ENCODE results near the gene C10orf53. TPM values are rescaled to one million over a fixed set of nuclear protein-coding genes. Genes with fewer than 3 reads are reported as not detected.

The C10orf53 gene
- total RNA-seq, 1 donor, result not detected

DNA sequence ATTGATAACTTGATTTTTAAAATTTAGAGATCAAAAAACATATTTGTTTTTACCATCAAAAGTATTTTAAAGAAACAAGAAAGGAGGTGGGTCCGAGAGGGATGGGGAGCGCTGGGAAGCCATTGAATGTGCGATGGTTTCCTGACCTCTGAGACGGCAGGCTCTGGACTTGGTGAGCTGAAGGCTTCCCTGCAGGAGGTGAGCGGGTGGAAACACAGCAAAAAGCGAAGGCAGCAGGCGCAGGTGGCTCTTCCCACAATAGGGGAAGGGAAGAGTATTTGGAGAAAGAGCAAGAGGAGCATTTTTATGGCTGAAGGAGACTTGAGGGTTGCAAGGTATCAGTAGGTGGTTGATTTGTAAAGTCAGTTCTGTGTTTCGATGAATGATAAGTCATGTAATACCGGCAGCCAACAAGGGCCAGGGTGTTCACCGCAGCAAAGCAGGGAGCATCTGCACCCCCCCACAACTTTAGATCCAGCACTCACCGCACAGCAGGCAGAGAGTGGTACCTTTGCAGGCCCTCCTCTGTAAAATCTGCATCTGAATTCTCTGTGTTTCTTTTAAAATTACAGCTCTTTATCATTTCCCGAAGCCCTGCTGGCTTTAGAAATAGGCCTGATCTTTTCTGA is 10.5 kb downstream of the C10orf53 start:
- Histone ChIP-seq H4K20me1 (ENCODE audit: insufficient read depth, low read length) (no peaks in the 10 kb centered on the region), H3K4me1 (ENCODE audit: insufficient read depth, low read length) (no peaks in the 10 kb centered on the region), H3K36me3 (ENCODE audit: insufficient read depth, low read length) (no peaks in the 10 kb centered on the region), H3K4me3 (ENCODE audit: insufficient read depth, low read length) (no peak overlapping the region), H3K9me3 (ENCODE audit: low read depth, low read length) (no peaks in the 10 kb centered on the region), H3K27me3 (ENCODE audit: insufficient read depth, low read length) (peaks cover 59% of the 10 kb centered on the region), H2AFZ (ENCODE audit: low read length) (no peak overlapping the region), H3K4me2 (ENCODE audit: insufficient read depth, low read length) (no peak overlapping the region), H3K27ac (ENCODE audit: low read depth, low read length) (no peak overlapping the region), H3K79me2 (ENCODE audit: insufficient read depth, low read length) (no peaks in the 10 kb centered on the region)
- no peak for DNase-seq (ENCODE audit: insufficient read length, low spot score, missing footprints)
- TF ChIP-seq CTCF (IDR thresholded peaks at IDR 0.05; ENCODE audit: extremely low read depth, low read depth, low read length), result no peak

DNA sequence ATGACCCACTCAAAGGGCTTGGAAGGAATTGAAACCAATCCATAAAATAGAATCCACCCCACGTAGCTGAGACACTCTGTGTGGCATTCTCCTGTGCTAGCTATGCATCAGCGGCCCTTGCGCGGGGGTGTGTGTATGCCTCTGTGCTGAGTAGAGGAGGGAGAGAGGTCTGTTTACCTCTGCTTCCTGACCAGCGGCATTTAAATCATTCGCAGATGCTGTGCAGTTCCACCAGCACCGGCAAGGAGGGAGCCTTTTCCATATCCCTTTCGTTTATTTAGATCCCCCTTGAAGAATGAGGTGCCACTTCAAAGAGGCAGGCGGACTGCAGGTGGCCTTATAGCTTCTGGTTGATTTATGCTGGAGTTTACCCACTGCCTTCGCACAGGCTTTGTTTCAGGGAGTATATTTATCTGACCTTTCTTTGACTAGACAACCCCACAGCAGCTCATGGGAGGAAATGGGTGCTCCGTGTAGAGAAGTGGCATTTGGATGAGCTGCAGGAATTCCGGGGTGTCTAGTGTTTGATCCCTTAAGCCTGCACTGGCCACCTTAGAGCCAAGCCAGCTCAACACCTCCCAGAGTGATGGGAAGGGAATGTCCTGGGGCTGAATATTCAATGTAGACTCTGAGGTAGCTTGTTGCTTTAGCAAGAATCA is 11.4 kb downstream of the C10orf53 start:
- no peak overlapping the region for H3K27ac ChIP-seq (ENCODE audit: low read depth, low read length)
- TF ChIP-seq CTCF (IDR thresholded peaks at IDR 0.05; ENCODE audit: extremely low read depth, low read depth, low read length), result no peak
- no peak overlapping the region for H3K4me2 ChIP-seq (ENCODE audit: insufficient read depth, low read length)
- H2AFZ ChIP-seq (ENCODE audit: low read length), result no peak overlapping the region
- H3K4me1 ChIP-seq (ENCODE audit: insufficient read depth, low read length), result no peaks in the 10 kb centered on the region
- no peak for DNase-seq (ENCODE audit: insufficient read length, low spot score, missing footprints)
- H3K27me3 ChIP-seq (ENCODE audit: insufficient read depth, low read length), result peaks cover 62% of the 10 kb centered on the region
- H3K79me2 ChIP-seq (ENCODE audit: insufficient read depth, low read length), result no peaks in the 10 kb centered on the region
- no peaks in the 10 kb centered on the region for H3K36me3 ChIP-seq (ENCODE audit: insufficient read depth, low read length)
- no peaks in the 10 kb centered on the region for H3K9me3 ChIP-seq (ENCODE audit: low read depth, low read length)
- H4K20me1 ChIP-seq (ENCODE audit: insufficient read depth, low read length), result no peaks in the 10 kb centered on the region
- H3K4me3 ChIP-seq (ENCODE audit: insufficient read depth, low read length), result no peak overlapping the region

DNA sequence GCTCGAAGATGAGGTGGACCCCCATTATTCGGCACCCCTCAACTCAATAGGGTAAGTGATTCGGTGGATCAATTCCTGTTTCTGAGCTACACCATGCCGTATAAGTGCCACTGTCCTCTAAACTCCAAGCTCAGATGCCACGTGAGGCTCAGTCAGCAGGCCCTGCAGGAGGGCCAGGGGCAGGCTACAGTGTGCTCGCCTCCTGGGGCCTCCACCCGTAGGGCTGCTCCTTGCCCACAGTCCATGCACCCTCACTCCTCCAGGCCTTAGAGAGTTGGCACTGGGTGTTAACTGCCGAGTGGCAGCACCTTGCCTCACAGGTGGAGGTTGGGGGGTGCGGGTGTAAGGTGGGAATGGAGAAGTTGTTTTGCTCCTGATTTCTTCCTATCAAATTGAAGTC is 12.1 kb downstream of the C10orf53 start:
- no peak for TF ChIP-seq CTCF (IDR thresholded peaks at IDR 0.05; ENCODE audit: extremely low read depth, low read depth, low read length)

GRCh38 chr10:49694466-49694865 is 15.0 kb downstream of the C10orf53 start:
- H2AFZ ChIP-seq (ENCODE audit: low read length), result no peak overlapping the region
- no peaks in the 10 kb centered on the region for H3K9me3 ChIP-seq (ENCODE audit: low read depth, low read length)
- no peaks in the 10 kb centered on the region for H3K79me2 ChIP-seq (ENCODE audit: insufficient read depth, low read length)
- no peaks in the 10 kb centered on the region for H4K20me1 ChIP-seq (ENCODE audit: insufficient read depth, low read length)
- no peaks in the 10 kb centered on the region for H3K4me1 ChIP-seq (ENCODE audit: insufficient read depth, low read length)
- DNase-seq (ENCODE audit: insufficient read length, low spot score, missing footprints), result no peak
- TF ChIP-seq CTCF (IDR thresholded peaks at IDR 0.05; ENCODE audit: extremely low read depth, low read depth, low read length), result no peak
- H3K4me2 ChIP-seq (ENCODE audit: insufficient read depth, low read length), result no peak overlapping the region
- H3K4me3 ChIP-seq (ENCODE audit: insufficient read depth, low read length), result no peak overlapping the region
- no peak overlapping the region for H3K27ac ChIP-seq (ENCODE audit: low read depth, low read length)
- H3K36me3 ChIP-seq (ENCODE audit: insufficient read depth, low read length), result no peaks in the 10 kb centered on the region
- peaks cover 37% of the 10 kb centered on the region for H3K27me3 ChIP-seq (ENCODE audit: insufficient read depth, low read length)

More for the DNA sequence above, 12.1 kb downstream of the C10orf53 start:
- Histone ChIP-seq H3K27me3 (ENCODE audit: insufficient read depth, low read length) (peaks cover 62% of the 10 kb centered on the region), H3K4me2 (ENCODE audit: insufficient read depth, low read length) (no peak overlapping the region), H3K36me3 (ENCODE audit: insufficient read depth, low read length) (no peaks in the 10 kb centered on the region), H3K4me3 (ENCODE audit: insufficient read depth, low read length) (no peak overlapping the region), H3K27ac (ENCODE audit: low read depth, low read length) (no peak overlapping the region), H3K4me1 (ENCODE audit: insufficient read depth, low read length) (no peaks in the 10 kb centered on the region), H3K79me2 (ENCODE audit: insufficient read depth, low read length) (no peaks in the 10 kb centered on the region), H3K9me3 (ENCODE audit: low read depth, low read length) (no peaks in the 10 kb centered on the region), H2AFZ (ENCODE audit: low read length) (no peak overlapping the region), H4K20me1 (ENCODE audit: insufficient read depth, low read length) (no peaks in the 10 kb centered on the region)
- DNase-seq (ENCODE audit: insufficient read length, low spot score, missing footprints), result no peak
